Adrenal gland (tissue), 5 donors: ENCODE measurements around the gene LHX6.

Source experiments
- CTCF ChIP-seq, 6 experiments: fragments of 450-650 bp in 4 of 6; fragments of 200-600 bp in 2 of 6; sonication (generic) in 1 of 6; IDR thresholded peaks; 1 replicate in 5 of 6; 2 replicates in 1 of 6; pipeline versions ENCODE4 v1.5.1 to v1.8.0; 2016 to 2021; ENCODE audit warnings: antibody characterized with exemption in 6 of 6, mild to moderate bottlenecking in 2 of 6, moderate library complexity in 1 of 6
- POLR2A ChIP-seq, 2 donors: fragments of 450-650 bp; IDR thresholded peaks; one replicate each; pipeline ENCODE4 v1.6.1; 2017; ENCODE audit warnings: antibody characterized with exemption in 2 of 2, mild to moderate bottlenecking in 2 of 2, moderate library complexity in 1 of 2
- donor health status: DM: no; HTN: no; CAD: no.

GRCh38 chr9:122204491-122204890, 24.3 kb downstream of the LHX6 start:
- TF ChIP-seq CTCF (IDR thresholded peaks at IDR 0.05): no peak
- TF ChIP-seq POLR2A (IDR thresholded peaks at IDR 0.05): no peak
